Stimulated activated CD8-positive, alpha-beta memory T cell treated with anti-CD3 and anti-CD28 coated beads, Interleukin-2, amount 100 ng/mL, for 48 hours (primary cell): ENCODE results near the gene GCK.
"Not testable (repeated sequence)": the region's sequence is repeated elsewhere in the genome, so short reads cannot be mapped to it uniquely, and the experiment has no call there.

ENCODE experiments used
- DNase-seq, 2 donors: peaks; one replicate each; pipeline ENCODE4 v3.0.0-alpha.2; 2020; ENCODE audit warnings: low read depth in 2 of 2

Gene GCK

DNA sequence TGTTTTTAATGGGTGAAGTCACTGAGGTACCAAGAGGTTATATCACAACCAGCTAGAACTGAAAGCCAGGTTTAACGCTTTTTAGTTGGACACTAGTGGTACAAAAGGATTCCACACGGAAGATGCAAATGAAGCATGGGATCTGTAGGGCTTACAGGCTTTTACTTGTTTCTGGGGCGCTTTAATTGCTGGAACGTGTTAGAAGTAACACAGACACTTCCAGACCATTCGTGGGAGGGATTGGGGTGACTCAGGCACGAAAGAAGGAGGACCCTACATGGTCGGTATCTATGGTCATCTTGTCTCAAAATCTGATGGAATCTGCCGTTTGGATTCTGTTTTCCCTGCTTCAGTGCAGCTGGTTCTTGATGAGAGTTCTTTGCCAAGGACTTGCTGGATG is 12.6 kb upstream of the GCK start:
- DNase-seq = no peak

DNA sequence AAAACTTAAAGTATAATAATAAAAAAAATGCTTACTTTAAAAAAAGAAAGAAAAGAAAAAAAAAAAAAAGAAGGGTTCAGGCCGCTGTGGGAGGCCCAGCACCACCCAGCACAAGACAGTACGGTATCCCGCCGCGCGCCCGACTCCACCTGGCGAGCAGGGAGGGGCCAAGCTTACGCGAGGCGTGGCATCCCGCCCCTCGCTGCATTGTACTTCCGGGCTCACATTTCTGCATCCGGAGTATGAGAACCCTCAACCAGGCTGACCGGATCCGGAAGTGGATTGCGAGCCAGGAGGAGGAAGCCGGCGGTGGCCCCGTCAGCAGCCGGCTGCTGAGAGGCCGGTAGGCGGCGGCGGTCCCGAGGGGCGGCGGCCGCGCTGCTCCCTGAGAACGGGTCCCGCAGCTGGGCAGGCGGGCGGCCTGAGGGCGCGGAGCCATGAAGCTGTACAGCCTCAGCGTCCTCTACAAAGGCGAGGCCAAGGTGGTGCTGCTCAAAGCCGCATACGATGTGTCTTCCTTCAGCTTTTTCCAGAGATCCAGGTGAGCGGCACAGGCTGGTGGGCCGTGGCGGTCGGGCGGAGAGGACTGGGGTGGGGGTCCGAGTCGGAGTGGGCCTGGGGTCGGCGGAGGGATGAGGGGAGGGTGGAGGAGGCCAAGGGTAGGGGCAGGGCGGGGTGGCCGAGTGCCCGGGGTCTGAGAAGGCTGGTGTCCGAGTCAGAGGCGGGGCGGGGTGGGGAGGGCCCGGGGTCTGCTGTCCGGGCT is 11.6 kb upstream of the GCK start, which contains the start of gene YKT6:
YKT6 (plus strand) TSS at position 280 of the 763 bp plus-strand sequence; CDS start at position 438, 158 bp downstream.
- peak; percentile 87 to 94 for DNase-seq

DNA sequence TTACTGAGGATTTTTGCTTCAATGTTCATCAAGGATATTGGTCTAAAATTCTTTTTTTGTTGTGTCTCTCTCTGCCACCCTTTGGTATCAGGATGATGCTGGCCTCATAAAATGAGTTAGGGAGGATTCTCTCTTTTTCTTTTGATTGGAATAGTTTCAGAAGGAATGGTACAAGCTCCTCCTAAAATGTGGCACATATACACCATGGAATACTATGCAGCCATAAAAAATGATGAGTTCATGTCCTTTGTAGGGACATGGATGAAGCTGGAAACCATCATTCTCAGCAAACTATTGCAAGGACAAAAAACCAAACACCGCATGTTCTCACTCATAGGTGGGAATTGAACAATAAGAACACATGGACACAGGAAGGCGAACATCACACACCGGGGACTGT is 10.9 kb upstream of the GCK start:
- DNase-seq = not testable (repeated sequence)

DNA sequence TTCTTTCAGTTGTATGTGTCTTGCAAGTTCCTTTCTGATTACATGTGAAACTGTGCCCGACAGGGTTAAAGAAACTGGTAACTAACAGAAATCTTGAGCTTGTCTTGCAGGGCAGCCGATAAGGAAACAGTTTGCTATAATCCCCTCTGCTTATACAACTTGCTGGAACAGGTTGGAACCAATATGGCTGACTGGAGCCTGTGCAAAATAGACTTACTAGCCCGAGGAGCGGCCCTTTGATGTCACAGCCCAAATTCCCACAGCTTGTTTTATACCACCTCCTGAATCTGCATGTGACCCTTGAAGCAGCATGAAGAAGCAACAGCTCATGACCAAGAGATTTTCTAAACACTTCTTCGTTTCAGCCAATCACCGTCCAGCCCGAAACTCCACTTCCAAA is 8.2 kb upstream of the GCK start:
- DNase-seq = no peak

DNA sequence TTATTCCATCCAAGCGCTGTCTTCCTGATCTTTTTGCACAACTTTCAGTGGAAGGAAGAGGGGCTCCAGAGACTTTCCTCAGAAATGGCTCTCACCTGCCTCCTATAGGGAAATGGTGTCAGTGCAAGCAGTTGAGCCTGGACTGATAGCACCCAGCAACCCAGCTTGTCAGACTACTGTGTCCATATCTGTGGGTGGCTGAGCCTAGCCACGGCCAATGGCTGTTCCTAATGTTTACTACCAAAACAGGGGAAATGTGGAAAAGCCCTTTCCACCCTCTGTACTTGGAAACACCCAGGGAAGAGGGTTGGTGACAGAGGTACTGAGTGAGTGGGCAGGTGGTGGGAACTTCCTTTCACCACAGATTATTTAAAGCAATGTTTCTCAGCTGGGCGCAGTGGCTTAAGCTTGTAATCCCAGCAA is 7.2 kb upstream of the GCK start:
- no peak for DNase-seq

DNA sequence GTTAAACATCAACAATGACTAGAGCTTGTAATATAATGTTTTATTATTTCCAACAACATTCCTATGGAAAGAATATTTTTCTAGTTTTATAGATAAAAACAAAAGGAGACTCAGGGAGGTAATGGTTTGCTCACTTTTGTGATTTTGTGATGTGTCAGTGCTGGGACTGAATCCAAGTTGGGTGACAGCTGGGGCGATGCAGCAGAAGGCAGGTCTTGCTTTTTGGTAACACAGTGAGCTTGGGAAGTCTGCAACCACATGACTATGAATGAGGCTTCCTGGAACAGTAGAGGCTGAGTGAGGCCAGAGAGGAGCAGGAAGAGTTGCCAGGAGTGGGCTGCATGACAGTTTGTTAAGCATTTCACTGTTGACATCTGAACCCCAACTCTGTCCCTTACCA is 6.7 kb upstream of the GCK start:
- no peak for DNase-seq

DNA sequence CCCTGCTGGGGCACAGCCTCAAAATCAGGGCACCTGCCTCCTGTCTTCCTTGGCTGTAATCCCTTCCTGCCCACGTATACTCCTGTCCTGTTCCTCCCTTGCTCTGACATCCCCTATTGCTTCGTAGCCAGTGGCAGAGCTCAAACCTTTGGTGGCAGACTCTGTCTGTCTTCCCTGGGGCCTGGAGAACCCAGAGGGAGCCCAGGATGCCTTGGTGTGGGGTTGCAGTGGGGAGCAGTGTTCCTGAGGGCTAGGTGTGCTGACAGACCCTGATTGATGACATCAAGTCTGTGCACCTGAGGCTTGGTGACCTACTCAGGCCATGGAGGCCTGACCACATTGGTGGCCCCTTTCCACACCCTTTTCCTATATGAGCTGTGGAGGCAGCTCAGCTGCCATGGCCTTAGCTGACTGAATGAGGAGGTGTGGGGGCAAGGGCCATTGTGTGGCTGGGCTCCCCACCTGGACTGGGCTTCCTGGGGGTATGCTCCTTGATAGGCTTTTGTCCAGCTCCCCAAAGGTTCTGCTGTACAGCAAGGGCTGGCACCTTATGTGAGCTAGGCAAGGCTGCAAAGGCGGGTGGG is 5.4 kb upstream of the GCK start:
- no peak for DNase-seq

DNA sequence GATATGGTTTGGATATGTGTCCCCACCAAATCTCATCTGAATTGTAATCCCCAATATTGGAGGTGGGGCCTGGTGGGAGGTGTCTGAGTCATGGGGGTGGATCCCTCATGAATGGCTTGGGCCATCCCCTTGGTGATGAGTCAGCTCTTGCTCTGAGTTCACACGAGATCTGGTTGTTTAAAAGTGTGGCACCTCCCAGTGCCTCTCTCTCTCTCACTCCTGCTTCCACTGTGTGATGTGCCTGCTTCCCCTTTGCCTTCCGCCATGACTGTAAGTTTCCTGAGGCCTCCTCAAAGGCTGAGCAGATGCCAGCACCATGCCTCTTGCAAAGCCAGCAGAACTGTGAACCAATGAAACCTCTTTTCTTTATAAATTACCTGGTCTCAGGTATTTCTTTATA is 4.8 kb upstream of the GCK start:
- peak in 1 of 2 donors; percentile 29 for DNase-seq

DNA sequence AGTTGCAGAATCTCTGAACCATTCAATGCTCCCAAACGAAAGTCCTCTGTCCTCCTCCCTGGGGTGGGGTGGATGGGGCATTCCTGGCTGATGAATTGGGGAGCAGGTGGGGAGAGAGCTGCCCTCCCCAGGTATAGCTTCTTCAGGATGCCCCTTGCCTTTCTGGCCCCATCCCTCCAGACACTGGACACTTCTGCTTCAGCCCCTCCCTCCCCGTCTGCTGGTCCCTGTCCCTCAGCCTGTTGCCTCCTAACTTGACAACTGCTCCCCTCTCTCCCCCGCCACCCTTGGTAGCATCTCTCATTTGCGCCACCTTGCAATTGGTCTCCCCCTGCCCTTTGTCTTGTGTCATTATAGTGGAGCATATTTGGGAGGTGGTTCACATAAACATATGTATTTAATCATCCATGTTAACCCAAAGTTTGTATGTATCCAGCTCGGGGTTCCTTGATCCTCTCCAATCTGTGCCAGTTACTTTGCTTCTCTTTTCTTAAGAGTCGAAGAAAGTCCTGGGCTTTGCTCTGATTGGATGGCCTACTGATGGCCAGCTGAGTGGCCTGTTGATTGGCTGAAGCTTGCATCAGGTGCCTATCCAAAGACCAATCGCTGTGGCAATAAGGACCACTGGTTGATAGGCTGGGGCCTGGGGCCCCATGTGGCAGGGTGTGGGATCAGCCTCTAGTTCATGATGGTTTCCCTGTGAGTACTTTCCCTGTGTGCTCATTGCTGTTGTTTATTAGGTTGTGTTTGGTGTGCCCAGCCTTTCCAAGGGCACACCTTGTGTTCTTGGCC is 4.0 kb upstream of the GCK start:
- DNase-seq = no peak

DNA sequence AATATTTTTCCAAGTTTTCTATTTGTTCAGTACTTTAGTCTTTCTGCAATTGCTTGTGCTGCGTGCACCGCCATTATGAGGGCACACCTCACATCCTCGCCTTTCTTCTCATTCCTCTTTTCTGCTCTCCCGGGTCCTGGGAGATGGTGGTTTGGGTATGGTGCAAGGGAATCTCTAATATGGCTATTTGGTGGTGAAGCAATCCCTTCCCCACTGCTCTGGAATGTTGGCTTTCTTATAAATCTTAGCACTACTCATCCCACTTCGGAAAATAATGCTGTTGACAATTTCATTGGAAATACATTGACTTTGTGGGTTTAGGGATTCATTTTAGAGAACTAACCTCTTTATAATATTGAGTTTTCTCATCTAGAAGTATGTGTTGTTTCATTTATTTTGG is 1.9 kb upstream of the GCK start:
- no peak for DNase-seq

DNA sequence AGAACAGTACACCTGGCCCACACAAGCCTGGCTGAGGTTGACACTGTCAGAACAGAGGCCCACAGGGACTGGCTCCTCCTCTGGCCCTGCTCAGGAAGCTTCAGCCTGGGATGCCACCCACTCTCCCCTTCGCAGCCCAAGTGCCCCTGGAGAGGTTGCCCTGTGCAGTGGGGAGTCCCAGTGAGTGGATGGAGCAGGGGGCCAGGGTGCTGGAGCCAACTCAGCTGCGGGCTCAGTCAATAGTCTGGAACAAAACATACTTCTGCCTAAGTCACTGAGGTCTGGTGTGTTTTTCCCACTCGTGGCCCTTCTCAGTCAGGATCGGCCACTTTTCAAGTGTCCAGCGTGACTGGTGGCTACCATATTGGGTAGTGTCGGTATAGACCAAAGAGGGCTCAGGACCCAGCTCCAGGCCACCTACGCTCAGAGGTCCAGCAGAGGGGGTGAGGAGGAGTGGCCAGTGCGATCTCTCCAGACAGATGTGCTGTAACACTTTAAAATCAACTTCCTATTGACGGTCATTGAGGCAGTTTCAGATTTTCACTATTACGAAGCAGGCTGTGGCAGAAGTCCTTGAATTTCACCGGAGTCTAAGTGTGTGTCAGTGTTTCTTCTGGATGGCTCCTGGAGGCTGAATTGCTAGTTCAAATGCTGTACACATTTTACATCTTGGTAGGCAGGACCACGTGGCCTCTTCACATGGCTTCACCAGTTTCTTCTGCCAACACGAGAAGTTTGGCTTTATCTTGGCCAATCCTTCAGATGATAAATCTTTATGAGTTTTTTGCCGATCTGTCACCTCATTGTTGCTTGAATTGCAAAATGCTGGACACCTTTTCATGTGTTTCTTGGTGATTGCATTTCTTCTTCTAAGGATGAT is 994 bp upstream of the GCK start:
- DNase-seq = no peak

DNA sequence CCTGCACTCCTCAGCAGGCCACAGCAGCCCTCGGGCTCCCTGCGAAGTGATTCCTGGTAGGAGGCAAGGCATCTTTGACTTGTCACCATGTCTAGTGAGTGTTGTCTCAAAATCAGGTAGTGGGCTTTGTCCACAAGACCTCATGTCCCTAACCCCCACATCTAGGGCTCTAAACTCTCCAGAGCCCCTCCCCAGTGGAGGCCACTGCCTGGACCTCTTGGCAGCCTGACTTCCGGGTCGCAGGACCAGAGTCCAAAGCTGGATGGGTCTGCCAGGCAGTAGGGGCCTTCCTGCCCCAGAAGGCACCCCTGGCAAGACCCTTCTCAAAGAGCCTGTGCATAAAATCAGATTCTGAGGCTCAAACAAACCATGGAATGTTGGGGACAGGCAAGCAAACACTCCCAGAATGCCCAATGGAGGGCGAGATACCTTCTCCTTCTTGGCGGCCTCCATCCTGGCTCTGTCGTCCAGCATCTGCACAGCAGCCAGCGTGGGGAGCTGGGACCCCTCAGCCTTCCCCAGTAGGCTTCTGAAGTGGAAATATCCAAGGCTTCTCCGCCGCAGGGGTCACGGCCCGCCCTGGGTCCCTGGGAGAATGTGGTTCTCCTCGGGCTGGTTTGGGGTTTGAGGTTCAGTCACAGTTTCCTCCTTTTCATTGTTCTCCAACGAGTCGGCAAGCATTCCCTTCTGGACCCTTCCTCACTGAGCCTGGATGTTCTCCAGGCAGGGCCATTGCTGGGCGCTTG is 586 bp downstream of the GCK start:
- no peak for DNase-seq

DNA sequence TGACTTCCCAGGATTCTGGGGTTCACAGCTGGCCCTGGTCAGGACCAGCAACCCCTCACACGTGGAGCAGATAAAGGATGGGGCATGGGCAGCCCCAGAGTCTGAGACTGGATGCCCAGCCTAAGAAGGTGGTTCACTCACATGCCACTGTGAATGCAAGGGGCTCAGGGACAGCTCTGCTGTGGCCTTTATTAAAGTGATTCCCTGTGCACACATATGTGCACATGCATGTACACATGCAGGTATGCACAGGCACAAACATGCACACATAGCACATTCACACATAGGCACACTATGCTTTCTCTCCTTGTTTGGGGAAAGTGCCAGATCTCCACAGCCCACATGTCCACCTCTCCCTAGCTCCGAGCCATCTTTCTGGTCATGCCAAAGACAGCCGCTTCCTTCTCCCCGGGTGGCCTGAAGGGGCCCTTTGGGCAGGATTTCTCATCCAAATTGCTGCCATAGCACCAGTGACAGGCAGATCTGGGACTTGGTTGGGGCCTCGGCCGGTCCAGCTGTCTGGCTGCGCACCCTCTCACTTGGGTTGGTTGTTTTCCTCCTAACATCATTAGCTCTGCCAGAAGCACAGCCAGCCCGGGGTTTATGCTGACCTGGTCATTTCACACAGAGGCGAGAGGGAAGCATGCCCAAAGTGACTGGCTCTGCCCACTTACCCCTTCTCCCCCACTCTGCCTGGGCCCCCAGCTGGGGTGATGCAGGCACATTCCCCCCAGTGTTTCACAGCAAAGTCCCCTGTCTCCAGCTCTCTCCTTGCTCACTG is 1.4 kb downstream of the GCK start:
- no peak for DNase-seq

DNA sequence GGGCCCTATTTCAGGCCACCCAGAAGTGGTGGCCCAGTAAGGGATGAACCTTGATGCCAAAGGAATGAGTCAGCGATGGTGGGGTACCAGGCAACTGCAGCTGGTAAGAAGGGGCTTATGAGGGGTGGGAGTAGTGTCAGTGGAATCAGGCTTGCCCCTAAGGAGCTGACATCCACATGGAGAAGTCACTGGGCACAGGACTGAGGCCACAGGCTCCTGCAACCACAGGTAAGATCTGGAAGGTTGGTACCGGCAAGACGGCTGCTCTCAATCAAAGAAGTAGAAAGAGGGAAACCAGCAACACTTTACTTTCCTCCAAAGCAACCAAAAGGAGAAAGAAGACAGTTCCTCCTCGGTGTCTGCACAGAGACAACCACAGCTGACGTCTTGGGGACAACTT is 2.5 kb downstream of the GCK start:
- no peak for DNase-seq

DNA sequence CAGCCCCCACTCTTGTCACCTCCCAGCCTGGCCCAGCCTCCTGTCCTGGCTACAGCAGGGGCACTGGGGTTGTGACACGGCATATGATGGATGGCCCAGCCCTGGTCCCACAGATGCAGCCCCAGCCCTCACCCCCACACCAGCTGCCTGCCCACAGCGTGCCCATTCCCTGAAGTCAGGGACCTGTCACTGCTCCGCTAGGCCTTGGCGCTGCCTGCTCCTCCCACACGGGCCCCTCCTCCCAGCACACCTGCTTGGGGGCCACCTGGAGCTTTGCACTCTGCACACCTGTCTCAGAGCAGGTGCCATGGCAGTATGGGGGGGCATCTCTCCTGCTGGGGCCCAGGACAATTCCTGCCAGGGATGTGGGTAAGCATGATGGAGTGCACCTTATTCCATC is 3.5 kb downstream of the GCK start:
- no peak for DNase-seq

DNA sequence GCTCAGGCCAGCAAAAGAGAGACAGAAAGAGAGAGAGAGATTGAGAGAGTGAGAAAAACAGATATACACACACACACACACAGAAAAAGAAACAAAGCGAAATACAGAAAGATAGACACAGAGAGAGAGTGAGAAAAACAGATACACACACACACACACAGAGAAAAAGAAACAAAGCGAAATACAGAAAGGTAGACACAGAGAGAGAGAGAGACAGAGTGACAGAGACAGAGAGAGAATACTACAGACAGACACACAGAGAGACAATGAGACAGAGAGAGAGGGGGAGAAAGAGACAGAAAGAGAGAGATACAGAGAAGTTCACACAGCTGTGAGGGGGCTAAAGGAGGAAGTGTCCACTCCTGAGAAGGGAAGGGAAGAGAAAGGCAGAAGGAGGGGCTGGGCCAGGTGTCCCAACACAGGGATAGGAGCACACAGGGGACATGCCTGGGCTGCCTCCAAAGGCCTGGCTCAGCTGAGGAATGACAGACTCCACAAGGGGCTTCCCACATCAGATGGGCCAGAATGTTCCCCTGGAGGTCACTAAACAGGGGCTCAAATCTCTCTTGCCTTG is 4.3 kb downstream of the GCK start:
- DNase-seq = no peak

DNA sequence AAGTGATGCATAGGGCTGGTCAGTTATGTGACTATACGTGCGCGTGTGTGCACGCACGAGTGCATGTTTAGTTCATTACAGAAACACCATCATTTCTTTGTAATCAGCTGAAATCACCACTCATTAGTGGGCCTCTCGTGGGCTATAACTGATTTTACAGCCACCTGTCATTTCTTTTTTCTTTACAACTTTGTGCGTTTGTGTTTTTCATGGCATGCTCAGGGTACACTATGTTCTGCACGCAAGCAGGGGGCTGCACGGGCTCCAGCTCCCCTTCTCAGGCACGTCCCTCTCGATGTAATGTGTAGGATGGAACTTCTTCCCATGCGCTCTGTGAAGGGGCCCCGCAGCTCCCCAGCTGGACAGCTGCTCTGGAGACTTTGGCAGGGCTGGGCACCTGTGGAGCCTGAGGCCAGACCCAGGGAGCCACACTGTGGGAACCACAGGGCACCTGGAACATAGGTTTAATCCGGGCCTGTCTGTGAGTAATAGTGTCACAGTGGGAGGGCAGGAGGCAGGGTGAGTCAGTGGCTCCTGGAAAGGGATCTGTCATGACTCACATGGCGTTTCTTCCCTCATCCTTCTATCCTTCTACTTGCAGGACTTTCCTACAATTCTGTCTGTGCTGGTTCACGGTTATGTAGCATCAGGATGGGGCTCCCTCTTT is 4.9 kb downstream of the GCK start:
- no peak for DNase-seq

DNA sequence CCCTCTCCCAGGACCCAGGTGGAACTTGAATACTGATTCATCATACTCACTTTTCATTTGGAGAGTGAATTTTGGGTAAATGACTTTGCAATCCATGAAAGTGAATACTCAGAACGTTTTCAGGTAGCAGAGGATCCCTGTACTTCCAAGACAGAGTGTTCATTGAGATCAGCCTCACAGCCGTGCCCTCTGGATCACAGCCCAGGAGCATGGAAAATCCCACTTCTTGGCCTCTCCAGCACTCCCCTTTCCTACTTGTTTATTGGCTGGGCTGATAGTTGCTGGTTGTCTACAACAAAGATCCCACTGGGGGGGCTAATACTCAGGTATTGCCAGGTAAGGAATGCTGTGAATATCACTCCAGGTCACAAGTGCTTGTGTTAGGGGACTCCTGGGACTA is 5.9 kb downstream of the GCK start:
- DNase-seq = no peak

DNA sequence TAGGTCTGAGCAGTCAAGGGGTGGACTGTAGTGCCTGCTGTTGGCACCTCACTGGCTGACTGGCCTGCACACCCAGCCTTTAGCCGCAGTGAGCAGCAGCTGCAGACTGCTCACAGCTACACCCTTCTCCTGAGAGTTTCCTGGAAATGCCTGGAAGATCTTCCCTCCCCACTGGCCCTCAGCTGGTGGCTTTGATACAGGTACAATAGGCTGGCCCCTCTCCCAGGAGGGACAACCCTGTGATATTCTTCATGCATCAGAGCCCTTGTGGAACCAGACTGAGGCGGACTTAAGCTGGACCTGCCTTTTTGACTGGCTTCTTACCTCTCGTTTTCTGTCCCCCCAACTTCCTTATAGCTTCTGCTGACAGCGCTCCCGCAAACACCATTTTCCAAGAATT is 6.4 kb downstream of the GCK start:
- no peak for DNase-seq
